Measurements from ENCODE around the gene FHIT. TPM values are rescaled to one million over a fixed set of nuclear protein-coding genes. Genes with fewer than 3 reads are reported as not detected.

Gene FHIT
- total RNA-seq, 4 donors from 2014 or later, result 0.72 to 5.2 (median 2.1) TPM

DNA sequence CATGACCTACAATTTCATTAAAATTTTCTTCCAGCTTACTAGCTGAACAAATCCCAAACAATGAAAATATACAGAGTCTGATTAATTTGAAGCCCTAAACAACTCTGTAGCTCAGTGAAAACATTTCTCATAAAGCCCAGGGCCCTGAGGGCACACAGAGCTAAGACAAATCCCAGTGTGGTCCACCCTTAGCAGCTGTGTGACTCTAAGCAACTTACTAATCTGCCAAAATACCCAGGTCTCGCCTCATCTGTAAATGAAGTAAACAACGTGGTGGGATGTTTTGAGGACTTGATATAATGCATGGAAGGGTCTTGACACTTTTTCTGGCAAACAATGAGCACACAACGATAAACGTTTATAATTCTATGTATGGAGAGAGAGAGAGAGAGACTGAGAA is 158.4 kb downstream of the FHIT start:
- no peaks in the 10 kb centered on the region for H3K4me1 ChIP-seq
- H3K4me3 ChIP-seq, result no peak overlapping the region
- H3K27ac ChIP-seq, result no peak overlapping the region
- in situ Hi-C loops (cut with MboI; ENCODE audit: low sequenced_read_pairs in 4 of 4), result no loop called here
- intact Hi-C loops (cut with DNase I; ENCODE audit: low total_unique reads), result no loop called here
- H3K27me3 ChIP-seq, result no peaks in the 10 kb centered on the region
- no peaks in the 10 kb centered on the region for H3K36me3 ChIP-seq
- H3K9me3 ChIP-seq, result no peaks in the 10 kb centered on the region
- ATAC-seq, result no peak
- TF ChIP-seq POLR2A (IDR thresholded peaks at IDR 0.05) (no peak), CTCF (IDR thresholded peaks at IDR 0.05 in 4 of 5, conservative IDR thresholded peaks at IDR 0.05 in 1 of 5) (no peak)
- DNase-seq, result no peak

DNA sequence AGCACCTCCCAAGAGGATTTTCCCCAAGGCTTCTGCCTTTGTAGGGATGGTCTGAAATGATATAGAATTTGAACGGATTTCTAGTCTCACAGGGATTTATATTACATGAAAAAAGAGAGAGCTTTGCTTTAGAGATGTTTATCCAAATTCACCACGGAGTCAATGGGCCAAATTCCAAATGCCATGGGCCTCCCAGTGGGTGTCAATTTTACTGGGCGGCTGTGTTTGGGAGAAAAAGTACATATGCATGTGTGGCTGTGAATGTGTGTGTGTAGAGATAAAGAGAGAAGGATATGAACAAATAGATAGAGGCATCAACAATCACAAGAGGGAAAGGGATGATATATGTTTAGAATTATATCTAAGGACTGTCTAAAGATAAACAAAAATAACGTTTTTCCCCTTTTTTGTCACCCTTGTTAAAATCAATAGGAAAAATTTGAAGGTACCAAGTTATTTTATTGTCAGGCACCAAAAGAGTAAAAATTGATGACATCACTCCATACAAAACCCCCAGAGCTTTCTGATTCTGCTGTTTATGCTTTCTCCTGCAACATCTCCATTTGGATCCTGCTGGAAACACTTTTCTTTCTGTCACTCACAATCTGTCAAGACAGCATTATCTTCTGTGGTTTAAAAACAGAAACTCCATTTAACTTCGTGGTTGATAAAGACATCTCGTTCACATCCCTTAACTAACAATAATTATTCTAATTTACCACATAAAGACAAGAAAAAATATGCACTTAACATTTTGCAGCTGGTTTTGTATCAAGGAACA is 160.7 kb downstream of the FHIT start:
- TF ChIP-seq CTCF (IDR thresholded peaks at IDR 0.05 in 4 of 5, conservative IDR thresholded peaks at IDR 0.05 in 1 of 5) (no peak), POLR2A (IDR thresholded peaks at IDR 0.05) (no peak)
- Histone ChIP-seq H3K4me1 (no peaks in the 10 kb centered on the region), H3K27ac (no peak overlapping the region), H3K9me3 (no peaks in the 10 kb centered on the region), H3K27me3 (no peaks in the 10 kb centered on the region), H3K36me3 (no peaks in the 10 kb centered on the region), H3K4me3 (no peak overlapping the region)
- intact Hi-C loops (cut with DNase I; ENCODE audit: low total_unique reads), result no loop called here
- DNase-seq (no peak), ATAC-seq (no peak)
- in situ Hi-C loops (cut with MboI; ENCODE audit: low sequenced_read_pairs in 4 of 4), result no loop called here

DNA sequence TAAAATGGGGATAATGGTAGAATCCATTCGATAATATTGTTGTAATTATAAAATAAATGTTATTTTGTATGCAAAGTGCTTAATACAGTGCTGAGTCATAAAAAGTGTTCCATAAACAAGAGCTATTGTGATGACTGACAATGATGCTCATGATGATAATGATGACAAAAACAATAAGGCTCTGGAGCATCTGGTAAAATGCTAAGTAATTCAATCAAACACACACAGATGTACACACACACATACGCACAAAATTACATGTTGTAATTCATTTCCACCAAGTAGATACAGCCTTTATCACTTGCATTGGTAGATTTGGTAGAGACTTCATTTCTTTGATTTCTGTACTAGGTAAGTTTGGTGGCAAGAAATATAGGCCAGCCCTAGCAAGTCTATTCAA is 163.8 kb downstream of the FHIT start:
- no peak overlapping the region for H3K27ac ChIP-seq
- no peaks in the 10 kb centered on the region for H3K4me1 ChIP-seq
- TF ChIP-seq CTCF (IDR thresholded peaks at IDR 0.05 in 4 of 5, conservative IDR thresholded peaks at IDR 0.05 in 1 of 5) (no peak), POLR2A (IDR thresholded peaks at IDR 0.05) (no peak)
- ATAC-seq, result no peak
- H3K4me3 ChIP-seq, result no peak overlapping the region
- no peaks in the 10 kb centered on the region for H3K27me3 ChIP-seq
- H3K36me3 ChIP-seq, result no peaks in the 10 kb centered on the region
- no peaks in the 10 kb centered on the region for H3K9me3 ChIP-seq
- in situ Hi-C loops (cut with MboI; ENCODE audit: low sequenced_read_pairs in 4 of 4) (no loop called here), intact Hi-C loops (cut with DNase I; ENCODE audit: low total_unique reads) (no loop called here)
- no peak for DNase-seq

DNA sequence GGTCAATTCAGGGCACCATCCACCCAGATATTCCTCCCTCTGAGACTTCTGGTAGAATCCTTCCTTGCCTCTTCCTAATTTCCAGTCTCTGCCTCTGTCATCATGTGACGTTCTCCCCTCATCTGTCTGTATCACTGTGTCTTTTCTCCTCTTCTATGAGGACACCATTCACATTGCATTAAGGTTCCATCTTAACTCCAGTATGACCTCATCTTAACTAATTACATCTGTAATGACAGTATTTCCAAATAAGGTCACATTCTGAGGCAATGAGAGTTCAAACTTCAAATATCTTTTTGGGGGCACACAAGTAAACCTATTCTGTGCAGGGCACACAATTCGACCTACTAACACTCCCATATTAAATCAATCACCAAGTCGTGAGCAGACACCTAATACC is 169.7 kb downstream of the FHIT start:
- ATAC-seq (no peak), DNase-seq (no peak)
- intact Hi-C loops (cut with DNase I; ENCODE audit: low total_unique reads), result no loop called here
- H3K9me3 ChIP-seq, result no peaks in the 10 kb centered on the region
- H3K27me3 ChIP-seq, result no peaks in the 10 kb centered on the region
- TF ChIP-seq CTCF (IDR thresholded peaks at IDR 0.05 in 4 of 5, conservative IDR thresholded peaks at IDR 0.05 in 1 of 5), result no peak
- no peak overlapping the region for H3K4me3 ChIP-seq
- in situ Hi-C loops (cut with MboI; ENCODE audit: low sequenced_read_pairs in 4 of 4), result no loop called here
- no peak overlapping the region for H3K27ac ChIP-seq
- no peaks in the 10 kb centered on the region for H3K36me3 ChIP-seq
- no peaks in the 10 kb centered on the region for H3K4me1 ChIP-seq
